Measurements from ENCODE around the gene STX1A.

Gene STX1A

GRCh38 chr7:73718905-73719805, at the start of gene STX1A:
TSS of gene STX1A (minus strand) at chr7:73719669. CDS start at chr7:73719631, 38 bp downstream.
- peak; percentile 62 for DNase-seq

- DNase-seq = no peak
Observed at GRCh38 chr7:73768641-73769480, 49.4 kb upstream of the STX1A start.

GRCh38 chr7:73766556-73767229, 47.2 kb upstream of the STX1A start:
- DNase-seq = no peak

- DNase-seq = no peak
Observed at GRCh38 chr7:73762659-73762999, 43.2 kb upstream of the STX1A start.

GRCh38 chr7:73761854-73762658, 42.6 kb upstream of the STX1A start:
- no peak for DNase-seq

GRCh38 chr7:73758581-73759138, 39.2 kb upstream of the STX1A start:
- DNase-seq = no peak

- no peak for DNase-seq
Observed at GRCh38 chr7:73749931-73750776, 30.7 kb upstream of the STX1A start.

GRCh38 chr7:73746378-73746777, 26.9 kb upstream of the STX1A start:
- no peak for DNase-seq

GRCh38 chr7:73742753-73743641, 23.5 kb upstream of the STX1A start:
- DNase-seq = no peak

GRCh38 chr7:73742338-73742752, 22.9 kb upstream of the STX1A start:
- no peak for DNase-seq

GRCh38 chr7:73741600-73741999, 22.1 kb upstream of the STX1A start:
- no peak for DNase-seq

- no peak for DNase-seq
Observed at GRCh38 chr7:73740771-73741170, 21.3 kb upstream of the STX1A start.

GRCh38 chr7:73740212-73740611, 20.7 kb upstream of the STX1A start:
- DNase-seq = no peak

GRCh38 chr7:73739387-73739767, 19.9 kb upstream of the STX1A start:
- DNase-seq = no peak

- peak; percentile 98 for DNase-seq
Observed at GRCh38 chr7:73738612-73739386, 19.3 kb upstream of the STX1A start, which contains the start of gene ABHD11. TSS of gene ABHD11 (minus strand) at chr7:73738802. CDS start at chr7:73738770, 32 bp downstream.

GRCh38 chr7:73738220-73738611, 18.7 kb upstream of the STX1A start:
- peak; percentile 39 for DNase-seq

- DNase-seq = no peak
Observed at GRCh38 chr7:73737491-73738219, 18.2 kb upstream of the STX1A start.

GRCh38 chr7:73736885-73737284, 17.4 kb upstream of the STX1A start:
- no peak for DNase-seq

Data from activated effector memory CD4-positive, alpha-beta T cell treated with Interleukin-2 at 50 U/mL for 16 hours (primary cell).